OCI-LY7 (cell line): ENCODE measurements around the gene MRPL45. TPM values are rescaled to one million over a fixed set of nuclear protein-coding genes. Genes with fewer than 3 reads are reported as not detected.

Experiments used
- BruUV-seq: library from RNA; stranded (reverse); fragments of 400-500 nt; replicated peaks from 2 replicates; lab custom pipeline; 2021; lab: Mats Ljungman, UMichigan
- CTCF ChIA-PET: fragments of 300-600 bp; sonication (Branson Sonifier 250); formaldehyde crosslinking; loops from one replicate; lab custom pipeline; 2022; ENCODE audit warnings: antibody characterized with exemption; ENCODE audit not compliant: unreplicated experiment; lab: Charles Lee
- POLR2A ChIA-PET: fragments of 300-600 bp; sonication (Branson Sonifier 250); formaldehyde crosslinking; loops from one replicate; lab custom pipeline; 2022; ENCODE audit warnings: antibody characterized with exemption; lab: Charles Lee
- DNase-seq: peaks from one replicate; pipeline ENCODE4 v3.0.0-alpha.2; 2015; ENCODE audit warnings: low spot score
- H2AFZ ChIP-seq: fragments of 200-600 bp; sonication (generic), shearing (Covaris generic); 2 replicates; pipeline ENCODE4 v1.6.1; 2014; ENCODE audit warnings: mild to moderate bottlenecking, antibody characterized with exemption, low read length, moderate library complexity
- H3K27ac ChIP-seq: fragments of 200-600 bp; sonication (generic); 2 replicates; pipeline ENCODE4 v1.5.1; 2014; ENCODE audit warnings: mixed run types, low read depth, mild to moderate bottlenecking, moderate library complexity, low read length, inconsistent platforms; ENCODE audit not compliant: poor library complexity, severe bottlenecking
- H3K36me3 ChIP-seq: fragments of 200-600 bp; sonication (generic); 2 replicates; pipeline ENCODE4 v1.6.1; 2014; ENCODE audit warnings: mild to moderate bottlenecking, antibody characterized with exemption, low read length, moderate library complexity, mixed read lengths; ENCODE audit not compliant: insufficient read depth
- H3K4me1 ChIP-seq: fragments of 200-600 bp; sonication (generic); 2 replicates; pipeline ENCODE4 v1.5.1; 2014; ENCODE audit warnings: mild to moderate bottlenecking, low read length; ENCODE audit not compliant: insufficient read depth, poor library complexity, severe bottlenecking
- H3K4me2 ChIP-seq: fragments of 200-600 bp; sonication (generic); 2 replicates; pipeline ENCODE4 v1.6.1; 2014; ENCODE audit warnings: mild to moderate bottlenecking, low read length
- H3K4me3 ChIP-seq: fragments of 200-600 bp; sonication (generic); 2 replicates; pipeline ENCODE4 v1.5.1; 2014; ENCODE audit warnings: mild to moderate bottlenecking, low read depth, low read length; ENCODE audit not compliant: poor library complexity, severe bottlenecking
- H3K79me2 ChIP-seq: fragments of 200-600 bp; sonication (generic); 2 replicates; pipeline ENCODE4 v1.6.1; 2016; ENCODE audit warnings: low read depth, mild to moderate bottlenecking, low read length, moderate library complexity, mixed read lengths; ENCODE audit not compliant: insufficient read depth
- H3K9me2 ChIP-seq: fragments of 200-600 bp; sonication (generic); 2 replicates; pipeline ENCODE4 v1.6.1; 2016; ENCODE audit warnings: mild to moderate bottlenecking, low read length, mixed read lengths; ENCODE audit not compliant: insufficient read depth
- H3K9me3 ChIP-seq: fragments of 200-600 bp; sonication (generic); 2 replicates; pipeline ENCODE4 v1.6.1; 2014; ENCODE audit warnings: mild to moderate bottlenecking, mixed run types, low read length, mixed read lengths
- H4K20me1 ChIP-seq: fragments of 200-600 bp; sonication (generic); 2 replicates; pipeline ENCODE4 v1.6.1; 2014; ENCODE audit warnings: mild to moderate bottlenecking, antibody characterized with exemption, low read length, moderate library complexity, mixed read lengths; ENCODE audit not compliant: insufficient read depth
- EZH2phosphoT487 ChIP-seq: fragments of 200-600 bp; sonication (generic); IDR thresholded peaks from 2 replicates; pipeline ENCODE4 v1.6.1; 2018; ENCODE audit warnings: low read depth, borderline replicate concordance, mild to moderate bottlenecking, mixed run types, antibody characterized with exemption, low read length, moderate library complexity, mixed read lengths
- intact Hi-C: fragments of 100-400 bp; cut with micrococcal nuclease; formaldehyde crosslinking; loops from one replicate; pipeline ENCODE4 v1.10.0; 2022; ENCODE audit not compliant: unreplicated experiment
- total RNA-seq, 2 experiments: library from RNA; depleted of rRNA in 1 of 2; stranded (reverse); fragments of >200 nt in 1 of 2; shearing (Covaris generic) in 1 of 2; gene quantifications; 2 replicates each; pipeline ENCODE4 v1.2.3, GENCODE V29; 2014 to 2022
- TF ChIP-seq, protein P1 (sequence below): fragments of 200-600 bp; sonication (generic); conservative IDR thresholded peaks from 2 replicates; pipeline ENCODE4 v1.5.1; 2014; ENCODE audit warnings: mild to moderate bottlenecking, antibody characterized with exemption, low read length, moderate library complexity, mixed read lengths

Gene MRPL45
- total RNA-seq, 2 experiments from 2014 or later = 29.5 to 45.1 TPM

DNA sequence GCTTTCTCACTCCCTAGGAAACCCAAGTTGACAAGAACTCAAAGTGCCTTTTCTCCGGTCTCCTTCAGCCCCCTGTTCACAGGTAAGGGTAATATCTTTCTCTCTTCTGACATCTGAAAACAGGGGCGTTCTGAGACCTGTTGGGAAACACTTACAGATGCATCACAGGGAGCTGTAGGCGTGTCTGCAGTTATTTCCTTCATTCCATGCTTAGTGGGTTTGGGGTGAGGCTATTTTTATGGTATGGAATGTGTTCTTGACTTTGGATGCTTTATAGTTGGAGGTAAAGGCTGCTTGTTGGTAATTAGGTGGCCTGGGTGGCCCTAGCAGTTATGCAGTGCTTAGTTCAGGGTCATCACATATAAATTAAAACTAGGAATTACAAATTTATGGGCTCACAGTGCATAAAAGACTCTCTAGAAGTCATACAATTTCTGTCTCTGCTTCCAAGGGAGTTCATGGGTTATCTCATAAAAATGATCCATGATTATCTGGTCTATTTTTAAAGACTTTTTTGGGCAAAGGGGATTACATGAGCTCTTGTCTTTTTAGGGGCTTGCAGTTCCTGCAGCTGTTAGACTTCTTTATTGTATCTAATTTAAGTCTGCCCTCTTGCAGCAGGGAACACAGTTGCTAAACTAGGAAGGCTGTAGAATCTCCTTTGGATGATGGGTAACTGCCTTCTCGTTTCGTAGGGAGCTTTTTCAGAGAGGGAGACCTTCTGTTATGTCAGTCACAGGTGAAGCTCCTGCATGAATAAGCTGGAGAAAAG, 64.9 kb downstream of the MRPL45 start:
- no peak overlapping the region for H3K4me2 ChIP-seq
- H3K79me2 ChIP-seq = no peaks in the 10 kb centered on the region
- H3K4me3 ChIP-seq = no peak overlapping the region
- TF ChIP-seq, protein P1, sequence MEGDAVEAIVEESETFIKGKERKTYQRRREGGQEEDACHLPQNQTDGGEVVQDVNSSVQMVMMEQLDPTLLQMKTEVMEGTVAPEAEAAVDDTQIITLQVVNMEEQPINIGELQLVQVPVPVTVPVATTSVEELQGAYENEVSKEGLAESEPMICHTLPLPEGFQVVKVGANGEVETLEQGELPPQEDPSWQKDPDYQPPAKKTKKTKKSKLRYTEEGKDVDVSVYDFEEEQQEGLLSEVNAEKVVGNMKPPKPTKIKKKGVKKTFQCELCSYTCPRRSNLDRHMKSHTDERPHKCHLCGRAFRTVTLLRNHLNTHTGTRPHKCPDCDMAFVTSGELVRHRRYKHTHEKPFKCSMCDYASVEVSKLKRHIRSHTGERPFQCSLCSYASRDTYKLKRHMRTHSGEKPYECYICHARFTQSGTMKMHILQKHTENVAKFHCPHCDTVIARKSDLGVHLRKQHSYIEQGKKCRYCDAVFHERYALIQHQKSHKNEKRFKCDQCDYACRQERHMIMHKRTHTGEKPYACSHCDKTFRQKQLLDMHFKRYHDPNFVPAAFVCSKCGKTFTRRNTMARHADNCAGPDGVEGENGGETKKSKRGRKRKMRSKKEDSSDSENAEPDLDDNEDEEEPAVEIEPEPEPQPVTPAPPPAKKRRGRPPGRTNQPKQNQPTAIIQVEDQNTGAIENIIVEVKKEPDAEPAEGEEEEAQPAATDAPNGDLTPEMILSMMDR = no peak
- TF ChIP-seq EZH2phosphoT487 = no peak
- intact Hi-C loops = no loop called here
- peaks cover 7% of the 10 kb centered on the region for H3K4me1 ChIP-seq
- no peak for DNase-seq
- no peaks in the 10 kb centered on the region for H4K20me1 ChIP-seq
- no peak overlapping the region for H3K27ac ChIP-seq
- peaks cover 31% of the 10 kb centered on the region; the same call in 1 of the 2 replicates for H3K36me3 ChIP-seq
- BruUV-seq = no TSS peak
- no peaks in the 10 kb centered on the region for H3K9me2 ChIP-seq
- POLR2A ChIA-PET = interaction anchor here (0.9 kb wide), 1 partner anchor 568 kb away, joined by 3 read pairs; no protein-coding TSS in a partner anchor
- no peaks in the 10 kb centered on the region for H3K9me3 ChIP-seq
- CTCF ChIA-PET = interaction anchor here (1.0 kb wide), 1 partner anchor 9 kb away, joined by 3 read pairs; no protein-coding TSS in a partner anchor
- H2AFZ ChIP-seq = no peak overlapping the region

DNA sequence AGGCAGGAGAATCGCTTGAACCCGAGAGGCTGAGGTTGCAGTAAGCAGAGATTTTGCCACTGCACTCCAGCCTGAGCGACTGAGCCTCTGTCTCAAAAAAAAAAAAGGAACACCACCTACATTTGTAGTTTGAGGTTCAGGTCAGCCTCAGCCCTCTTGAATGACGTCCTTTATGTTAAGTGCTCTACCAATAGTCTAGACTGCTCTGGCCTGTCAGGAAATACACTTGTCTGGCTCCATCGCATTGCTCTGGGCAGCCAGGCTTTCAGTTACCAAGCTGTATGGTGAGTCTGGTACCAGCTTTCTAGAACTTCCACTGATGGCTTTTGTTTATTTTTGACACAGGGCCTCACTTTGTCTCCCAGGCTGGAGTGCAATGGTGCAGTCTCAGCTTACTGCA, 66.0 kb downstream of the MRPL45 start:
- Histone ChIP-seq H3K36me3 (peaks cover 36% of the 10 kb centered on the region; the same call in 1 of the 2 replicates), H3K9me2 (no peaks in the 10 kb centered on the region), H3K79me2 (no peaks in the 10 kb centered on the region), H3K27ac (no peak overlapping the region), H3K4me3 (no peak overlapping the region), H3K4me2 (no peak overlapping the region), H3K4me1 (no peaks in the 10 kb centered on the region), H3K9me3 (no peaks in the 10 kb centered on the region), H2AFZ (no peak overlapping the region), H4K20me1 (no peaks in the 10 kb centered on the region)
- POLR2A ChIA-PET = interaction anchor here (1.3 kb wide), 1 partner anchor 8 kb away, joined by 3 read pairs; no protein-coding TSS in a partner anchor
- DNase-seq = no peak
- CTCF ChIA-PET = no interaction called here
- BruUV-seq = no TSS peak
- intact Hi-C loops = no loop called here
- TF ChIP-seq, protein P1 = no peak
- no peak for TF ChIP-seq EZH2phosphoT487

DNA sequence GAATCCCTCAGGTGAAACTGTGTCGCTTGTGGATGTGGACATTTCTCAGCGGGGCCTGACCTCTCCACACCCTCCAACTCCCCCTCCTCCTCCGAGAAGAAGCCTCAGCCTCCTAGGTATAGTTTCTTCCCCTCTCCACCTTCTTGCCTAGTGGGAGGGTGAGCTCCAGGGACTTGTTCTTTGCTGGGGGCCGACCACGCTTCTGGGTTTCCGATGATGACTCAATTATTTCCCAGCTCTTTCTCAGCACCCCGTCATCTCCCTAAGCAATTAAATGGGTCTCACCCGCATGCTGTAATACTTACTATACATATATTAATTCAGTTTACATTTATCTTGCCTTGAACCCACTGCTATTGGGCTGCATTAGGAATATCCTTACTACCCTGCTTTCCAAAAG, 67.8 kb downstream of the MRPL45 start:
- H3K9me3 ChIP-seq = no peaks in the 10 kb centered on the region
- H3K79me2 ChIP-seq = no peaks in the 10 kb centered on the region
- ChIA-PET CTCF (no interaction called here), POLR2A (no interaction called here)
- no peak overlapping the region for H3K27ac ChIP-seq
- intact Hi-C loops = no loop called here
- DNase-seq = no peak
- TF ChIP-seq, protein P1 = no peak
- no peak for TF ChIP-seq EZH2phosphoT487
- no peak overlapping the region for H2AFZ ChIP-seq
- H4K20me1 ChIP-seq = no peaks in the 10 kb centered on the region
- BruUV-seq = no TSS peak
- H3K4me2 ChIP-seq = no peak overlapping the region
- H3K9me2 ChIP-seq = no peaks in the 10 kb centered on the region
- H3K4me1 ChIP-seq = no peaks in the 10 kb centered on the region
- H3K4me3 ChIP-seq = no peak overlapping the region
- H3K36me3 ChIP-seq = peaks cover 50% of the 10 kb centered on the region
